NB4 (cell line): ENCODE data around the gene CD8B.

Experiments
- CTCF ChIP-seq: IDR thresholded peaks from one replicate; pipeline ENCODE4 v1.5.1; 2012; ENCODE audit warnings: low read depth, low read length
- POLR2A ChIP-seq: IDR thresholded peaks from 2 replicates; pipeline ENCODE4 v1.6.1; 2011; ENCODE audit warnings: mild to moderate bottlenecking; ENCODE audit not compliant: insufficient read length; ENCODE audit errors: extremely low read depth

GRCh38 chr2:86768189-86768949, 93.3 kb downstream of the CD8B start:
- TF ChIP-seq CTCF: no peak
- TF ChIP-seq POLR2A: no peak
